ENCODE measurements around the gene FLVCR1.

The FLVCR1 gene

GRCh38 chr1:212916481-212917133 lies 58.5 kb downstream of the FLVCR1 start:
- DNase-seq: peak; percentile 36

GRCh38 chr1:212917134-212917485 lies 59.0 kb downstream of the FLVCR1 start:
- no peak for DNase-seq

- no peak for DNase-seq
Observed at GRCh38 chr1:212917858-212918257, 59.8 kb downstream of the FLVCR1 start.

- DNase-seq: no peak
Observed at GRCh38 chr1:212918824-212919223, 60.7 kb downstream of the FLVCR1 start.

GRCh38 chr1:212920246-212920645 lies 62.2 kb downstream of the FLVCR1 start:
- no peak for DNase-seq

- DNase-seq: no peak
Observed at GRCh38 chr1:212920896-212921295, 62.8 kb downstream of the FLVCR1 start.

- no peak for DNase-seq
Observed at GRCh38 chr1:212922016-212922415, 63.9 kb downstream of the FLVCR1 start.

- DNase-seq: no peak
Observed at GRCh38 chr1:212926372-212926771, 68.3 kb downstream of the FLVCR1 start.

- DNase-seq: no peak
Observed at GRCh38 chr1:212928323-212929291, 70.5 kb downstream of the FLVCR1 start.

GRCh38 chr1:212930986-212931678 lies 73.1 kb downstream of the FLVCR1 start:
- DNase-seq: no peak

- DNase-seq: no peak
Observed at GRCh38 chr1:212933815-212934471, 75.9 kb downstream of the FLVCR1 start.

- DNase-seq: no peak
Observed at GRCh38 chr1:212935387-212935981, 77.4 kb downstream of the FLVCR1 start.

GRCh38 chr1:212937034-212937433 lies 79.0 kb downstream of the FLVCR1 start:
- DNase-seq: no peak

- DNase-seq: no peak
Observed at GRCh38 chr1:212938846-212939245, 80.8 kb downstream of the FLVCR1 start.

- DNase-seq: no peak
Observed at GRCh38 chr1:212941452-212941851, 83.4 kb downstream of the FLVCR1 start.

- DNase-seq: no peak
Observed at GRCh38 chr1:212942679-212943392, 84.8 kb downstream of the FLVCR1 start.

- no peak for DNase-seq
Observed at GRCh38 chr1:212943393-212943710, 85.3 kb downstream of the FLVCR1 start.

GRCh38 chr1:212944229-212944901 lies 86.3 kb downstream of the FLVCR1 start:
- DNase-seq: no peak

- DNase-seq: no peak
Observed at GRCh38 chr1:212945056-212945455, 87.0 kb downstream of the FLVCR1 start.

- DNase-seq: no peak
Observed at GRCh38 chr1:212945463-212946160, 87.5 kb downstream of the FLVCR1 start.

GRCh38 chr1:212946872-212947271 lies 88.8 kb downstream of the FLVCR1 start:
- no peak for DNase-seq
